ENCODE data around the gene PALLD.

Gene PALLD

GRCh38 chr4:168822481-168822880 is 325.6 kb downstream of the PALLD start (continued):
- no peak for TF ChIP-seq PATZ1 (tag by site-specific recombination; IDR thresholded peaks at IDR 0.05)
- TF ChIP-seq GLIS2 (tag by site-specific recombination; IDR thresholded peaks at IDR 0.05): no peak
- no peak for TF ChIP-seq KLF1 (tag by site-specific recombination; IDR thresholded peaks at IDR 0.05)
- no peak for TF ChIP-seq SETDB1 (IDR thresholded peaks at IDR 0.05; ENCODE audit: insufficient read length, low read length)

- Histone ChIP-seq H3K36me3 (ENCODE audit: control insufficient read depth in 2 of 2, insufficient read depth in 1 of 2, low read length in 2 of 2) (no peaks in the 10 kb centered on the region), H3K4me3 (ENCODE audit: low read depth, low read length) (no peak overlapping the region), H3K27ac (ENCODE audit: extremely low read depth, low read depth, low read length) (no peak overlapping the region), H3K4me1 (ENCODE audit: control insufficient read depth, insufficient read depth, low read length) (no peaks in the 10 kb centered on the region), H3K9me3 (ENCODE audit: control insufficient read depth, insufficient read depth, low read depth, low read length) (no peaks in the 10 kb centered on the region)
- CTCF ChIA-PET: interaction anchor here (0.6 kb wide), 1 partner anchor 92 kb away, joined by 3 read pairs; no protein-coding TSS in a partner anchor
- TF ChIP-seq SCRT1 (tag by site-specific recombination; IDR thresholded peaks at IDR 0.05; ENCODE audit: borderline replicate concordance): no peak
- no peak for TF ChIP-seq ZNF626 (tag by site-specific recombination; IDR thresholded peaks at IDR 0.05)
- no peak for TF ChIP-seq ZNF16 (tag by site-specific recombination; IDR thresholded peaks at IDR 0.05; ENCODE audit: low read depth)
- TF ChIP-seq ZNF513 (tag by site-specific recombination; IDR thresholded peaks at IDR 0.05): no peak
- TF ChIP-seq MEIS1 (CRISPR knock-in tag; IDR thresholded peaks at IDR 0.05; ENCODE audit: borderline replicate concordance): no peak
- TF ChIP-seq ZNF184 (tag by site-specific recombination; IDR thresholded peaks at IDR 0.05): no peak
- no peak for TF ChIP-seq INSM2 (tag by site-specific recombination; IDR thresholded peaks at IDR 0.05)
- no peak for TF ChIP-seq ZNF292 (tag by site-specific recombination; IDR thresholded peaks at IDR 0.05; ENCODE audit: borderline replicate concordance, low read depth)
- POLR2A ChIA-PET: no interaction called here
Measured at GRCh38 chr4:168825975-168826374, 329.1 kb downstream of the PALLD start.

- ChIA-PET CTCF (no interaction called here), POLR2A (no interaction called here)
- TF ChIP-seq REPIN1 (tag by site-specific recombination; IDR thresholded peaks at IDR 0.05; ENCODE audit: low read depth): no peak
- Histone ChIP-seq H3K9me3 (ENCODE audit: control insufficient read depth, insufficient read depth, low read depth, low read length) (no peaks in the 10 kb centered on the region), H3K4me3 (ENCODE audit: low read depth, low read length) (no peak overlapping the region), H3K27ac (ENCODE audit: extremely low read depth, low read depth, low read length) (no peak overlapping the region), H3K4me1 (ENCODE audit: control insufficient read depth, insufficient read depth, low read length) (peaks cover 5% of the 10 kb centered on the region; the same call in 1 of the 2 replicates), H3K36me3 (ENCODE audit: control insufficient read depth in 2 of 2, insufficient read depth in 1 of 2, low read length in 2 of 2) (no peaks in the 10 kb centered on the region)
Measured at GRCh38 chr4:168826620-168827019, 329.8 kb downstream of the PALLD start.

- Histone ChIP-seq H3K27ac (ENCODE audit: extremely low read depth, low read depth, low read length) (no peak overlapping the region; the same call in 1 of the 2 replicates), H3K4me1 (ENCODE audit: control insufficient read depth, insufficient read depth, low read length) (peaks cover 8% of the 10 kb centered on the region), H3K4me3 (ENCODE audit: low read depth, low read length) (no peak overlapping the region), H3K36me3 (ENCODE audit: control insufficient read depth in 2 of 2, insufficient read depth in 1 of 2, low read length in 2 of 2) (peaks cover 0 to 2% of the 10 kb centered on the region in 2 experiments; a peak in 1 of 3 replicates), H3K9me3 (ENCODE audit: control insufficient read depth, insufficient read depth, low read depth, low read length) (no peaks in the 10 kb centered on the region)
- ChIA-PET CTCF (interaction anchor here (0.8 to 1.3 kb wide), 2 partner anchors 15 to 317 kb away, joined by 3 read pairs; no protein-coding TSS in a partner anchor), POLR2A (interaction anchor here (0.7 to 2.0 kb wide), 7 partner anchors 14 to 245 kb away, joined by 3 to 18 read pairs (median 4); no protein-coding TSS in a partner anchor)
- TF ChIP-seq ZNF155 (tag by site-specific recombination; IDR thresholded peaks at IDR 0.05): no peak
- peak; percentile 60; the same call in 1 of the 2 replicates for TF ChIP-seq ZNF24 (tag by site-specific recombination; IDR thresholded peaks at IDR 0.05)
- TF ChIP-seq ZNF350 (tag by site-specific recombination; IDR thresholded peaks at IDR 0.05): no peak
- peak; percentile 90 for TF ChIP-seq ZNF664 (tag by site-specific recombination; IDR thresholded peaks at IDR 0.05)
Measured at GRCh38 chr4:168830777-168831512, 334.1 kb downstream of the PALLD start.

All from HEK293 (cell line).